HepG2 (cell line): ENCODE measurements around the gene DDX54. TPM values are rescaled to one million over a fixed set of nuclear protein-coding genes. Genes with fewer than 3 reads are reported as not detected.

Experiments used
- THAP9 ChIP-seq: sonication (generic); formaldehyde crosslinking; IDR thresholded peaks from 2 replicates; pipeline ENCODE4; 2020; ENCODE audit warnings: missing genetic modification reagents, mild to moderate bottlenecking, borderline replicate concordance
- ZNF205 ChIP-seq: IDR thresholded peaks from 2 replicates; pipeline ENCODE4 v1.6.1; 2018; ENCODE audit warnings: missing biosample characterization, missing genetic modification reagents
- ZNF430 ChIP-seq: sonication (generic); formaldehyde crosslinking; IDR thresholded peaks from 2 replicates; pipeline ENCODE4 v1.9.0; 2021; ENCODE audit warnings: mild to moderate bottlenecking, missing genetic modification reagents
- ZNF572 ChIP-seq: sonication (generic); formaldehyde crosslinking; IDR thresholded peaks from 2 replicates; pipeline ENCODE4 v1.5.1; 2020; ENCODE audit warnings: mild to moderate bottlenecking, missing genetic modification reagents
- polyA plus RNA-seq, 8 experiments: library from polyadenylated mRNA; depleted of rRNA in 3 of 8; stranded (reverse) in 7 of 8; unstranded in 1 of 8; fragments of >200 nt; fragmentation: Illumina TruSeq in 4 of 8; extraction: Trizol in 4 of 8; gene quantifications; 2 replicates each; pipeline versions ENCODE4 v1.2.1 to v1.2.3, GENCODE V29; 2011 to 2016; ENCODE audit warnings: low read depth in 4 of 8, missing spikeins in 1 of 8, mixed read lengths in 1 of 8; ENCODE audit not compliant: insufficient read depth in 1 of 8
- total RNA-seq, 5 experiments: library from RNA; depleted of rRNA; stranded (reverse); fragments of >200 nt; fragmentation: Illumina TruSeq; extraction: Trizol; gene quantifications; 2 replicates each; pipeline ENCODE4 v1.2.3, GENCODE V29; 2016; ENCODE audit warnings: low read depth in 1 of 5
- TF ChIP-seq, protein P1 (sequence below): sonication (generic); formaldehyde crosslinking; IDR thresholded peaks from 2 replicates; pipeline ENCODE4 v1.5.0; 2020; ENCODE audit warnings: missing genetic modification reagents
- TF ChIP-seq, protein P2 (sequence below): sonication (generic); formaldehyde crosslinking; conservative IDR thresholded peaks from 2 replicates; pipeline ENCODE4 v1.4.0; 2020; ENCODE audit warnings: missing genetic modification reagents

DDX54 gene
- total and polyA plus RNA-seq, 2 of the 13 experiments (the other 11 are each of a cell fraction or from before 2014, with no cell fraction given): 59.7 to 61.1 TPM

GRCh38 chr12:113162102-113163029 lies 22.9 kb downstream of the DDX54 start (continued):
- TF ChIP-seq THAP9 (CRISPR knock-in tag) (no peak), ZNF205 (CRISPR knock-in tag) (no peak), ZNF572 (no peak), ZNF430 (no peak)
- TF ChIP-seq, protein P1, sequence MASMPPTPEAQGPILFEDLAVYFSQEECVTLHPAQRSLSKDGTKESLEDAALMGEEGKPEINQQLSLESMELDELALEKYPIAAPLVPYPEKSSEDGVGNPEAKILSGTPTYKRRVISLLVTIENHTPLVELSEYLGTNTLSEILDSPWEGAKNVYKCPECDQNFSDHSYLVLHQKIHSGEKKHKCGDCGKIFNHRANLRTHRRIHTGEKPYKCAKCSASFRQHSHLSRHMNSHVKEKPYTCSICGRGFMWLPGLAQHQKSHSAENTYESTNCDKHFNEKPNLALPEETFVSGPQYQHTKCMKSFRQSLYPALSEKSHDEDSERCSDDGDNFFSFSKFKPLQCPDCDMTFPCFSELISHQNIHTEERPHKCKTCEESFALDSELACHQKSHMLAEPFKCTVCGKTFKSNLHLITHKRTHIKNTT (CRISPR knock-in tag): no peak
- TF ChIP-seq, protein P2, sequence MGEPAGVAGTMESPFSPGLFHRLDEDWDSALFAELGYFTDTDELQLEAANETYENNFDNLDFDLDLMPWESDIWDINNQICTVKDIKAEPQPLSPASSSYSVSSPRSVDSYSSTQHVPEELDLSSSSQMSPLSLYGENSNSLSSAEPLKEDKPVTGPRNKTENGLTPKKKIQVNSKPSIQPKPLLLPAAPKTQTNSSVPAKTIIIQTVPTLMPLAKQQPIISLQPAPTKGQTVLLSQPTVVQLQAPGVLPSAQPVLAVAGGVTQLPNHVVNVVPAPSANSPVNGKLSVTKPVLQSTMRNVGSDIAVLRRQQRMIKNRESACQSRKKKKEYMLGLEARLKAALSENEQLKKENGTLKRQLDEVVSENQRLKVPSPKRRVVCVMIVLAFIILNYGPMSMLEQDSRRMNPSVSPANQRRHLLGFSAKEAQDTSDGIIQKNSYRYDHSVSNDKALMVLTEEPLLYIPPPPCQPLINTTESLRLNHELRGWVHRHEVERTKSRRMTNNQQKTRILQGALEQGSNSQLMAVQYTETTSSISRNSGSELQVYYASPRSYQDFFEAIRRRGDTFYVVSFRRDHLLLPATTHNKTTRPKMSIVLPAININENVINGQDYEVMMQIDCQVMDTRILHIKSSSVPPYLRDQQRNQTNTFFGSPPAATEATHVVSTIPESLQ (CRISPR knock-in tag): no peak
